Measurements from ENCODE around the gene PLCD3. TPM values are rescaled to one million over a fixed set of nuclear protein-coding genes. Genes with fewer than 3 reads are reported as not detected.

Gene PLCD3
- total RNA-seq, 5 donors from 2014 or later (not counting 1 experiment from before 2014, with no cell fraction given): 3.1 to 9.9 (median 4.8) TPM

DNA sequence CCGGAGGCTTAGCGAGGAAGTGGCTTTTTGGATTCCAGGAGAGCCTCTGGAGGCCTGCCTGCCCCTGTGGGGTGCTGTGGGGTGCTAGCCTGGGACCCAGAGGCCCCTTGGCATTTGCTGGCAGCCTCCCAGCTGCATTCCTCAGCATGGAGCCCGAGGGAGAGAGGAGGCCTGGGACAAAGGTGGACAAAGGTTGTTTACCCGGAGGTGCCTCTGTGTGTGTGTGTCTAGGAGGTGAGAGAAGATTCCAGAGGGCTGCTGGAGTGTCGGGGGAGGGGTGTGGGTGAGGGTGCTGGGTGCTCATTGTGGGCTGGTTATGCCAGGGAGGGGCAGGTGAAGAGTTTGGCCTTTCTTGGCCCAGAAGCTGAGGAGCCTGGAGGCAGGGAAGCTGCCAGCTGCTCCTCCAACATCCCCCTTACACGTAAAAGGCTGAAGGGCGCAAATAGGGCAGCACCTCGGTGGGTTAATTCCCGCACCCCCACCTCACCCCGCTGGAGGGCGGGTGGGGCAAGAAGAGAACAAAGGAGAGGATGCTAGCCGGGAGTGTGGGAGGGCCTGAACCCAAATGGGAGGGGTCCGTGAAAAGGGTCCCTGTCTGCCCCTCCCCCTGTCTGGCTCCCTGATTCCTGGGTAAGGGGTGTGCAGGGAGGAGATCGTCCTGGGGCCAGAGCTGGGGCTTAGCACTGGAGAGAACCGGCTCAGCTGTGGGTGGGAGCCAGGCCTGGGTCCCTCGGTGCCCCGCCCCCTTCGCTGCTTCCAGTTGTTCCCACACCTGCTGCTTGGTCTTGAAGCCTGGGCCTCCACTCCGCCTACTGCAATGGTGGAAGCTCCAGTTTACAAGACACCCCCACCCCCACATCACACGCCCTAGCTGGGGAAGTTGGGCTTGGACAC, 39.3 kb upstream of the PLCD3 start:
- 66% methylated on average over 11 of the region's 20 CpGs for WGBS (ENCODE audit: insufficient coverage)
- DNase-seq (no peak), ATAC-seq (replicated peaks in 1 of 4) (no peak)
- POLR2A ChIA-PET: no interaction called here
- H3K27me3 Mint-ChIP-seq: no peaks in the 10 kb centered on the region
- H3K27ac Mint-ChIP-seq: peak overlapping the region; percentile 59 to 98
- Histone ChIP-seq H3K36me3 (ENCODE audit: control insufficient read depth in 2 of 2, extremely low read depth in 1 of 2, insufficient read depth in 1 of 2, low read length in 1 of 2) (no peaks in the 10 kb centered on the region), H3K4me3 (ENCODE audit: control insufficient read depth in 1 of 2, extremely low read depth in 1 of 2, low read length in 1 of 2) (peak overlapping the region in 1 of 2 donors; percentile 35), H3K27ac (ENCODE audit: low read length) (peak overlapping the region; percentile 62), H3K9me3 (no peaks in the 10 kb centered on the region), H3K4me1 (ENCODE audit: control insufficient read depth in 1 of 2, extremely low read depth in 1 of 2, insufficient read depth in 2 of 2, low read length in 2 of 2) (peaks cover 12 to 25% of the 10 kb centered on the region in 2 experiments), H3K27me3 (replicated peaks in 1 of 2; ENCODE audit: control insufficient read depth in 2 of 2, extremely low read depth in 1 of 2, insufficient read depth in 2 of 2, low read length in 1 of 2) (no peaks in the 10 kb centered on the region)
- H3K4me1 Mint-ChIP-seq: peaks cover 19 to 24% (median 23%) of the 10 kb centered on the region in 3 donors
- CTCF ChIA-PET: interaction anchor here in 1 of 2 donors (0.5 to 2.6 kb wide), 3 partner anchors 8 to 1680 kb away, joined by 3 to 20 read pairs (median 7); partner anchors contain the start of genes ACBD4 and WNT9B
- H3K36me3 Mint-ChIP-seq: no peaks in the 10 kb centered on the region
- peak overlapping the region in 2 of 3 donors; percentile 13 to 82 for H3K4me3 Mint-ChIP-seq
- no peaks in the 10 kb centered on the region for H3K9me3 Mint-ChIP-seq

DNA sequence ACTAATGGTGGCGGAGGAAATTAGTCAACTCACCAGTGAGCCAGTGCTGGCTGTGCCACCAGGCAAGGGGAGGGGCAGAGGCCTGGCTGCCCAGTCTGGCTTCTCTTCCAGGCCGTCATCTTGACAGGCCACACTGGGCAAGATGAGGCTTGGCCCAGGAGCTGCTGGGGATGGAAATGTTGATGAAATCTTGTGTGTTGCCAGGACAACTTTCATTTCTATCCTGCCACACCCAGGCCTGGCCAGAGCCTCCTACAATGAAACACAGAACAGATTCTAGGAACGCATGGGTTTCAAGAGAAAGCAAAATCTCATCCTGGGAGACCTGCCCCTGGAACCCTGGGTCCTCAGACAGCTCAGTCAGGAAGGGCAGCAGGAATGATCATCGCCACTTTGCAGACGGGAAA, 38.6 kb upstream of the PLCD3 start:
- no peaks in the 10 kb centered on the region for H3K9me3 ChIP-seq
- H3K27me3 Mint-ChIP-seq: no peaks in the 10 kb centered on the region
- H3K36me3 Mint-ChIP-seq: no peaks in the 10 kb centered on the region
- no peak overlapping the region for H3K4me3 ChIP-seq (ENCODE audit: control insufficient read depth in 1 of 2, extremely low read depth in 1 of 2, low read length in 1 of 2)
- H3K9me3 Mint-ChIP-seq: no peaks in the 10 kb centered on the region
- H3K4me3 Mint-ChIP-seq: peak overlapping the region in 1 of 3 donors; percentile 82
- WGBS (ENCODE audit: insufficient coverage): 89% methylated on average over 4 of the region's 5 CpGs
- DNase-seq (no peak), ATAC-seq (replicated peaks in 1 of 4) (no peak)
- H3K27ac ChIP-seq (ENCODE audit: low read length): peak overlapping the region; percentile 38
- peak overlapping the region; percentile 59 to 68 for H3K27ac Mint-ChIP-seq
- peaks cover 18 to 24% (median 23%) of the 10 kb centered on the region in 3 donors for H3K4me1 Mint-ChIP-seq
- ChIA-PET POLR2A (interaction anchor here in 1 of 2 donors (0.6 kb wide), 1 partner anchor 20 kb away, joined by 3 read pairs; no protein-coding TSS in a partner anchor), CTCF (no interaction called here)
- no peaks in the 10 kb centered on the region for H3K27me3 ChIP-seq (replicated peaks in 1 of 2; ENCODE audit: control insufficient read depth in 2 of 2, extremely low read depth in 1 of 2, insufficient read depth in 2 of 2, low read length in 1 of 2)
- peaks cover 12 to 25% of the 10 kb centered on the region in 2 experiments for H3K4me1 ChIP-seq (ENCODE audit: control insufficient read depth in 1 of 2, extremely low read depth in 1 of 2, insufficient read depth in 2 of 2, low read length in 2 of 2)
- H3K36me3 ChIP-seq (ENCODE audit: control insufficient read depth in 2 of 2, extremely low read depth in 1 of 2, insufficient read depth in 1 of 2, low read length in 1 of 2): no peaks in the 10 kb centered on the region

DNA sequence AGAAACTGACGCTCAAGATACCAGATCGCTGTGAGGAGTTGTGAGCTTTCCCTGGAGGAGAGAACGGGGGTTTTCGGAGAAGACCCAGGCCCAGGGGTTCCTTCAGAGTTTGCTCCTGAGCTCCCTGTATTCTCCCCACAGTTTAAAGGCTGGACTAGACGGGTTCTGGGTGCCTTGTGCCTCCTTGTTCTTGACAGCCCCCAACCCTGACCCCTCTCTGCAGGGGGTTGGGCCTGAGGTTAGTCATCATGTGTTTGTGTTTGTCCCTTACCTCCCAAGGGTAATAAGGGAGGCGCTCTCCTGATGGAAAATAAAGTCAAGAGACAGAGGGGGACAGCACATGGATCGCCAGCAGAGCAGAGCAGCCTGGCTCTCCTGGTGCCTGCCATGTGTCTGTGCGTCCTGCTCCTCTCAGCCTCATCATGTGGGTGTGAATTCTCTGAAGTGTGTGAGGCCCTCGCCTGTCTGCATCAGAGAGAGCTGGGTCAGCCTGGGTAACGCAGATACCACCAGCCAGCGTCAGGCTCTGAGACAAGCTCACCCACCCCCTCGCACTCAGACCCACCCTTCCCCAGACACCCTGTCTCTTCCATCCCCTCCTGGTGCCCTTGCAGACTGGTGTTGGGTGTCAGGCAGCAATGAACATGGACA, 38.1 kb upstream of the PLCD3 start:
- Histone ChIP-seq H3K36me3 (ENCODE audit: control insufficient read depth in 2 of 2, extremely low read depth in 1 of 2, insufficient read depth in 1 of 2, low read length in 1 of 2) (no peaks in the 10 kb centered on the region), H3K27ac (ENCODE audit: low read length) (no peak overlapping the region), H3K4me3 (ENCODE audit: control insufficient read depth in 1 of 2, extremely low read depth in 1 of 2, low read length in 1 of 2) (no peak overlapping the region), H3K27me3 (replicated peaks in 1 of 2; ENCODE audit: control insufficient read depth in 2 of 2, extremely low read depth in 1 of 2, insufficient read depth in 2 of 2, low read length in 1 of 2) (no peaks in the 10 kb centered on the region), H3K4me1 (ENCODE audit: control insufficient read depth in 1 of 2, extremely low read depth in 1 of 2, insufficient read depth in 2 of 2, low read length in 2 of 2) (peaks cover 12 to 25% of the 10 kb centered on the region in 2 experiments), H3K9me3 (no peaks in the 10 kb centered on the region)
- H3K27ac Mint-ChIP-seq: peak overlapping the region; percentile 59 to 68
- no peaks in the 10 kb centered on the region for H3K9me3 Mint-ChIP-seq
- peak in 1 of 35 experiments; percentile 23 for DNase-seq
- no peaks in the 10 kb centered on the region for H3K27me3 Mint-ChIP-seq
- CTCF ChIA-PET: interaction anchor here in 1 of 2 donors (0.5 kb wide), 1 partner anchor 17 kb away, joined by 4 read pairs; no protein-coding TSS in a partner anchor
- H3K4me3 Mint-ChIP-seq: peak overlapping the region in 1 of 3 donors; percentile 82
- H3K4me1 Mint-ChIP-seq: peaks cover 15 to 25% (median 23%) of the 10 kb centered on the region in 3 donors
- POLR2A ChIA-PET: interaction anchor here in 1 of 2 donors (0.6 kb wide), 1 partner anchor 19 kb away, joined by 3 read pairs; no protein-coding TSS in a partner anchor
- no peak for ATAC-seq (replicated peaks in 1 of 4)
- no peaks in the 10 kb centered on the region for H3K36me3 Mint-ChIP-seq
- WGBS (ENCODE audit: insufficient coverage): 85% methylated on average over 6 of the region's 12 CpGs

GRCh38 chr17:45168991-45169752, 36.9 kb upstream of the PLCD3 start:
- peaks cover 15 to 29% (median 23%) of the 10 kb centered on the region in 3 donors for H3K4me1 Mint-ChIP-seq
- 95% methylated on average over 34 of the region's 43 CpGs for WGBS (ENCODE audit: insufficient coverage)
- H3K4me3 Mint-ChIP-seq: no peak overlapping the region
- Histone ChIP-seq H3K36me3 (ENCODE audit: control insufficient read depth in 2 of 2, extremely low read depth in 1 of 2, insufficient read depth in 1 of 2, low read length in 1 of 2) (no peaks in the 10 kb centered on the region), H3K4me3 (ENCODE audit: control insufficient read depth in 1 of 2, extremely low read depth in 1 of 2, low read length in 1 of 2) (no peak overlapping the region), H3K27ac (ENCODE audit: low read length) (no peak overlapping the region), H3K4me1 (ENCODE audit: control insufficient read depth in 1 of 2, extremely low read depth in 1 of 2, insufficient read depth in 2 of 2, low read length in 2 of 2) (peaks cover 12 to 25% of the 10 kb centered on the region in 2 experiments), H3K27me3 (replicated peaks in 1 of 2; ENCODE audit: control insufficient read depth in 2 of 2, extremely low read depth in 1 of 2, insufficient read depth in 2 of 2, low read length in 1 of 2) (no peaks in the 10 kb centered on the region), H3K9me3 (no peaks in the 10 kb centered on the region)
- H3K27me3 Mint-ChIP-seq: no peaks in the 10 kb centered on the region
- no peak overlapping the region for H3K27ac Mint-ChIP-seq
- ChIA-PET POLR2A (no interaction called here), CTCF (no interaction called here)
- DNase-seq: no peak
- no peaks in the 10 kb centered on the region for H3K36me3 Mint-ChIP-seq
- H3K9me3 Mint-ChIP-seq: no peaks in the 10 kb centered on the region
- ATAC-seq (replicated peaks in 1 of 4): no peak

GRCh38 chr17:45164734-45165269, 32.5 kb upstream of the PLCD3 start:
- Histone ChIP-seq H3K36me3 (ENCODE audit: control insufficient read depth in 2 of 2, extremely low read depth in 1 of 2, insufficient read depth in 1 of 2, low read length in 1 of 2) (no peaks in the 10 kb centered on the region), H3K4me3 (ENCODE audit: control insufficient read depth in 1 of 2, extremely low read depth in 1 of 2, low read length in 1 of 2) (no peak overlapping the region), H3K27me3 (replicated peaks in 1 of 2; ENCODE audit: control insufficient read depth in 2 of 2, extremely low read depth in 1 of 2, insufficient read depth in 2 of 2, low read length in 1 of 2) (no peaks in the 10 kb centered on the region), H3K9me3 (no peaks in the 10 kb centered on the region), H3K27ac (ENCODE audit: low read length) (no peak overlapping the region), H3K4me1 (ENCODE audit: control insufficient read depth in 1 of 2, extremely low read depth in 1 of 2, insufficient read depth in 2 of 2, low read length in 2 of 2) (peaks cover 9 to 12% of the 10 kb centered on the region in 2 experiments)
- POLR2A ChIA-PET: no interaction called here
- Mint-ChIP-seq H3K4me3 (no peak overlapping the region), H3K4me1 (peaks cover 13 to 22% (median 14%) of the 10 kb centered on the region in 3 donors), H3K9me3 (no peaks in the 10 kb centered on the region), H3K36me3 (no peaks in the 10 kb centered on the region), H3K27me3 (no peaks in the 10 kb centered on the region), H3K27ac (no peak overlapping the region)
- ATAC-seq (replicated peaks in 1 of 4) (no peak), DNase-seq (no peak)
- CTCF ChIA-PET: no interaction called here
- 93% methylated on average over 6 of the region's 7 CpGs for WGBS (ENCODE audit: insufficient coverage)

All from T-cell (primary cell).